Skeletal muscle tissue (tissue), 4 donors: Measurements from ENCODE around the gene KIF26B. TPM values are rescaled to one million over a fixed set of nuclear protein-coding genes. Genes with fewer than 3 reads are reported as not detected.
"Not testable (repeated sequence)": the region's sequence is repeated elsewhere in the genome, so short reads cannot be mapped to it uniquely, and the experiment has no call there.

ENCODE experiments used
- H3K27ac ChIP-seq: one replicate; pipeline ENCODE4 v1.7.0; 2013; ENCODE audit warnings: mild to moderate bottlenecking, low read depth, low read length, inconsistent platforms
- H3K27me3 ChIP-seq, 3 donors: one replicate each; pipeline ENCODE4 v1.7.0; 2013; ENCODE audit warnings: low read length in 3 of 3; ENCODE audit not compliant: control insufficient read depth in 3 of 3, insufficient read depth in 3 of 3
- H3K36me3 ChIP-seq, 3 donors: one replicate each; pipeline ENCODE4 v1.7.0; 2013; ENCODE audit warnings: low read length in 3 of 3; ENCODE audit not compliant: control insufficient read depth in 3 of 3, insufficient read depth in 3 of 3
- H3K4me1 ChIP-seq, 3 donors: one replicate each; pipeline ENCODE4 v1.7.0; 2013; ENCODE audit warnings: low read length in 3 of 3, mild to moderate bottlenecking in 3 of 3; ENCODE audit not compliant: control insufficient read depth in 3 of 3, insufficient read depth in 3 of 3
- H3K4me3 ChIP-seq, 3 donors: one replicate each; pipeline ENCODE4 v1.7.0; 2013; ENCODE audit warnings: low read length in 3 of 3
- H3K9ac ChIP-seq, 3 donors: one replicate each; pipeline ENCODE4 v1.7.0; 2013; ENCODE audit warnings: low read length in 3 of 3, mild to moderate bottlenecking in 3 of 3, moderate library complexity in 2 of 3, low read depth in 1 of 3
- H3K9me3 ChIP-seq, 3 donors: one replicate each; pipeline ENCODE4 v1.7.0; 2013; ENCODE audit warnings: low read length in 3 of 3; ENCODE audit not compliant: control insufficient read depth in 3 of 3
- total RNA-seq: library from RNA; depleted of rRNA; stranded (reverse); fragments of >200 nt; gene quantifications from one replicate; pipeline ENCODE4 v1.2.3, GENCODE V29; 2014
- donor health status: Osteomylitis.

Gene KIF26B
- total RNA-seq, 1 donor from 2014 or later = 0.52 TPM

DNA sequence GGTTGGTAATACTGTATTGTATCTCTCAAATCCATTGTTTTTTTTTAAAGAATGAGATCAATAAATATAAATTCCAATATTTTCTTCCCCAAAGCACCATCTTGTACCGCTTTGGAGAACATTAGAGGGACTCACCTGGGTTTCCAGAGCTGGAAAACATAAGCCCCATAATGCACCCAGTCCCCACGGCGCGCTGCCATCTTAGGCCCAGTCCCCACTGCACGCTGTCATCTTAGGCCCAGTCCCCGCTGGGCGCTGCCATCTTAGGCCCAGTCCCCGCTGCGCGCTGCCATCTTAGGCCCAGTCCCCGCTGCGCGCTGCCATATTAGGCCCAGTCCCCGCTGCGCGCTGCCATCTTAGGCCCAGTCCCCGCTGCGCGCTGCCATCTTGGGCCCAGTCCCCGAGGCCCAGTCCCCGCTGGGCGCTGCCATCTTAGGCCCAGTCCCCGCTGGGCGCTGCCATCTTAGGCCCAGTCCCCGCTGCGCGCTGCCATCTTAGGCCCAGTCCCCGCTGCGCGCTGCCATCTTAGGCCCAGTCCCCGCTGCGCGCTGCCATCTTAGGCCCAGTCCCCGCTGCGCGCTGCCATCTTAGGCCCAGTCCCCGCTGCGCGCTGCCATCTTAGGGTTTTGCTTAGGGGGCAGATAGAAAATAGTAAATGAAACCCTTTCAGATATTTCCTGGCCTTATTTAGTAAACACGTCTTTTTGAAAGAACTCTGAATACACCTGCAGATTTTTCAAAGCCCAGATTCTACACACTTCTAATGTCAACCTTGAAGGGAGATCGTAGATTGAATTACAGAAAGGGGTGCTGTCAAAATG, 518.3 kb downstream of the KIF26B start:
- H3K4me1 ChIP-seq, H3K9ac ChIP-seq, H3K36me3 ChIP-seq, H3K4me3 ChIP-seq, H3K9me3 ChIP-seq, H3K27ac ChIP-seq, H3K27me3 ChIP-seq: not testable (repeated sequence)

DNA sequence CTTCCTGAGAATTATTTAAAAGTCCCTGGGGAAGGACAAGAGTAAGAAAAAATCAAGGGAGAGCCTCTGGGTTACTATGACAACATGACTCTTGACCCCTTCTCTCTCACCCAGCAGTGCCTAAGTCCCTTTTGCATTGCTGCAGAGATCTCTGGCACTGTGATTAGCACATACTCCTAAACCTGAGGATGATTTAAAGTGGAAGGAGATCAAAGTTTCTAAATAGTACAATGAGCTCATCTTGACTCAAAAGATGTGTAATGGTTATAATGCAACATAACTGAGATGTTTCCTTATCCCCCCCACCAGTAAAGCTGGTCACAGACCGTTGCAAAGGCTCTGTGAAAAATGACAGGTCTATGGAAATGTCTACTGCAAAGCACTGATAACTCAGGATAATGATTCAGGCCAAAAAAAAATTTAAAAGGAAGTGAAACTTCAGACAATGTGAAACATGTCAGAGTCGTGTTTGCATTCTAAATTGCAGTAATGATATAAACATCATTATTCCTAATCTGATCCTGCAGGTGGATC, 519.2 kb downstream of the KIF26B start:
- Histone ChIP-seq H3K27me3 (no peaks in the 10 kb centered on the region), H3K9me3 (no peaks in the 10 kb centered on the region), H3K27ac (no peak overlapping the region), H3K36me3 (no peaks in the 10 kb centered on the region), H3K9ac (no peak overlapping the region), H3K4me3 (no peak overlapping the region), H3K4me1 (no peaks in the 10 kb centered on the region)

DNA sequence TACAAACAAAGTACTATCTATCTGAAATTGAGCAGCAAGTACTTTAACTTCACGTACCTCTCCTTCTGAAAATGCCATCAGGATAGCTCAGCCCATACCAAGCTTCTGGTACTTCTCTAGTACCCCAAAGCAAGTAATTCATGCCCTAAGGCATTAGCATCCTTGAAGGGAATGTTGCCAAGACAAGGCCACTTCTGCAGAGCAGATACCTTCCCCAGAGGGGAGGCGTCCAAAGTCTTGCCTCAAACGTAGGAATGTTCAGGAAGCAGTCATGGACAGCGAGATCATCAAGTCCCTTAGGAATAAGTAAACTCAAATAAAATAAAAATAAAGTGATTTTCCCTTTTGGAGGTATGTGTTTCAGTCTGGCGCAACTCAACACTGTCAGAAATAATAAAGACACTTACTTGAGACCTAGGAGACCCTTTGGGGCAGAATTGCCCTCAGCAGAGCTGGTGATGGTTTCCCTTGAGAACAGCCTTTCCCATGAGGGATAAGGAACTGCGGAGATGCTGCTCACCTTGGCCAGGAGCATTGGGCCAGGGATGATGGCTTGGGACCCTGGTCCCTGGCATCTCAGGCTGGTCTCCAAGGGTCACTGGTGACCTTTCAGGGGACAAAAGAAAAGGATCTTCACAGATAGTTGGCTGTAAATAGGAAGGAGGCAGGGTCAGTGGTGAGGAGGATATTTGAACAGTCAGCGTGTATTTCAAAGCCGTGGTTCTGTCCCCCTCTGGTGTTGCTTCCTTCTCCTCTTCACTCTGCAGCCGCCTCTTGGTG, 522.9 kb downstream of the KIF26B start:
- no peak overlapping the region for H3K4me3 ChIP-seq
- no peaks in the 10 kb centered on the region for H3K4me1 ChIP-seq
- H3K36me3 ChIP-seq = no peaks in the 10 kb centered on the region
- H3K27me3 ChIP-seq = no peaks in the 10 kb centered on the region
- no peak overlapping the region for H3K9ac ChIP-seq
- peaks cover 0 to 2% (median 0%) of the 10 kb centered on the region in 3 donors for H3K9me3 ChIP-seq
- H3K27ac ChIP-seq = no peak overlapping the region

DNA sequence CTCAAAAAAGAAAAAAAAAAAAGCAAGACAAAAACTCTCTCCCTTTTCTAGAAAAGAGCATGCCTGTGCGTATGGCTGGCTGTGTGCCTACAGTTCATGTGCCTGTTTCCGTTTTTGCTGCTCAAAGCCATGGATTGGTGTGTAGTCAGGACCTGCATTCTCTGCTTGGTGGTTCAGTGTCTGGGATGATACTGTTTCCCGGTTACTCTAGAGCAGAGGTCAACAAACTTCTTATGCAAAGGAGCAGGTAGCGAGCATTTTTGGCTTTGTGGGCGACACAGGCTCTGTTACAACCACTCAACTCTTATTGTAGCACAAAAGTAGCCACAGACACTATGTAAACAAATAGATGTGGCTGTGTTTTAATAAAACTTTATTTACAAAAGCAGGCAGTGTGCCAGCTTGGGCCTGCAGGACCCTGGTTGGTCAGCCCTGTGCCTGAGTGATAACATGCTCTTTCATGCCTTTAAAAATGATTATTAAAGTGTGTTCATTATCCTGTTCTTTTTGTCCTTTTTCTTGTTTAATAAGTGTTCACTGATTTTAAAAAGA, 524.2 kb downstream of the KIF26B start:
- Histone ChIP-seq H3K27ac (no peak overlapping the region), H3K4me1 (peaks cover 1 to 7% (median 6%) of the 10 kb centered on the region in 3 donors), H3K36me3 (no peaks in the 10 kb centered on the region), H3K9ac (no peak overlapping the region), H3K4me3 (no peak overlapping the region), H3K27me3 (no peaks in the 10 kb centered on the region), H3K9me3 (peaks cover 0 to 2% (median 0%) of the 10 kb centered on the region in 3 donors)

DNA sequence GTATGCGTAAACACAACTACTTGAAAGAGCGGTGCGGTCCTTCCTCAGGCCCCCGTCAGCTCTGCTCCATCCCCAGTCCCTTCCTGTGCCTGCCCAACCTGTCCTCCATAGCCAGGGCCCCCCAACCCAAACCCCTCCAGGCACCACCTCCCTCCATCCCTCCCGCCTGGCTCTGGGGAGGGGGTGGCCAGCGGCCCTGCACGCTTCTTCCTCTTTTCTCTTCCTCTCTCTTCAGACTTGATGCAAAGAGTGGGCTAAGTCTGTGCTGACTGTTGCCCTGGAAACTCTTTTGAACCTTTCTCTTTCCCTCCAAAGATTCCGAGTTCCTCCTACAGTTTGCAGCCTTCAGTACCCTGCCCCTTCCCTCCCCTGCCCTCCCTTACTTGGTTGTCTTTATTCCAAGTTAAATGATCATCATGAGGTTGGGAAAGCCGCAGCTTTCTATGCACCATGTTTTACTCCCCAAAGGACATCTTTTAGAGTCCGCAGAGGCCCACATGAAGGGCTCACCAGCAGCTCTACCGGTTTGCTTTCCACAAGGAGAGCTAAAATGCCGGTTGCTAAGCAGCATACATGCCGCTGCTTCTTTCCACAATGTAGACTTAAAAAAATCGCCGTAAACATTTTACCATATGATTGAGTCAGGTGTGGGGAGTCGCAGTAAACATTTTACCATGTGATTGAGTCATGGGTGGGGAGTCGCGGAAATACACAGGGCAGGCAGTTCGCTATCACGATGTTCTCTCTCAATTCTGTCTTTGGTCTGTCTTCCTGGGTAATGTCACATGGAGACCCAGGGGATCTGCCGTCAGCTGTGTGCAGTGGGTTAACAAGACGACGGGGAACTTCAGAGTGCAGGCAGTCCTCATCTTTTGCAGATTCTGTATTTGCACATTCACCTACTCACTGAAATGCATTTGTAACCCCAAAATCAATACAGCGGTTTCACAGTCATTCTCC, 525.3 kb downstream of the KIF26B start:
- no peak overlapping the region for H3K9ac ChIP-seq
- H3K36me3 ChIP-seq = no peaks in the 10 kb centered on the region
- no peaks in the 10 kb centered on the region for H3K27me3 ChIP-seq
- H3K9me3 ChIP-seq = peaks cover 0 to 2% (median 0%) of the 10 kb centered on the region in 3 donors
- H3K4me3 ChIP-seq = no peak overlapping the region
- H3K4me1 ChIP-seq = peaks cover 3 to 7% (median 6%) of the 10 kb centered on the region in 3 donors
- no peak overlapping the region for H3K27ac ChIP-seq

DNA sequence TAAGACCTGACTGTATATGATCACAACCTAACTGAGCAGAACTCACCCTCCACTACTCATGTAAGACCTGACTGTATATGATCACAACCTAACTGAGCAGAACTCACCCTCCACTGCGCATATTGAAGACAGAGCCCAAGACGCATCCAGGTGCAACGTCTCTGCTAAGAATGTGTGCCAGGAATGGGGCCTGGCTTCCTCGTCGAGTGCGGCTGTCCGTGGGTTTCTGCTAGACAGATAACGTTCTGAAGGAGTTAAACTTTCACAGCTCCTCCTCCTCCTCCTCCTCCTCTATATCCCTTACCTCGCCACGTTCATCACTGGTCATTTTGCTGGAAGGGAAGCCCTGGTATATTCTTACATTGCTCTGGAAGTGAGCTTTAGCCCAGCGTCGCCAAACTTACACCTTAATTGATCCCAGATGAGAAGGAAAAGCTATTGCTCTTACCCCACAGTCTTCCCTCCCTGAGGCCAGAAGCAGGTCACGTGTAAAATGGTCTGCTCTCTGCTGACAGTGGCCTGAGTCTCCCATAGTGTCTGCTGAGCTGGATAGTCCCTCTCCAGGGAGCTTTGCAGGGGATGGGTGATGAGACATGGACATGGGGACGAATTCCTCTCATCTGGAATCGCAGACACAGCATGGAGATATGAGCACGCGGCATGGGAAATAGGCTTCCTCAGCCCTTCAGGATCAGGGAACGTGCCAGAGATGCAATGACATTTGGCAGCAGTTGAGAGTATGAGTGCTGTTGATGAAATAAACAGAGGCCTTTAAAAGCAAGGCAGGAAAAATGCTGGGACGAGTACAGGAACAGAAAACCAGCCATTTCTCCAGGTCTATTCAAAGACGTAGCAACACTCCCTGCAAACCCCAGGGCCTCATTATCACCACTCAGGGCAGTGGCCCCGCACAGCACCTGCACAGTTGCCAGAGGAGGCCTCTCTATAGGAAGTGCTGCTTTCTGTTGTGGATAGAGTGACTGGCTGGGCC, 528.1 kb downstream of the KIF26B start:
- Histone ChIP-seq H3K4me1 (peaks cover 3 to 7% (median 6%) of the 10 kb centered on the region in 3 donors), H3K27me3 (peaks cover 0 to 2% (median 0%) of the 10 kb centered on the region in 3 donors), H3K9me3 (peaks cover 0 to 2% (median 0%) of the 10 kb centered on the region in 3 donors), H3K27ac (no peak overlapping the region), H3K4me3 (no peak overlapping the region), H3K36me3 (no peaks in the 10 kb centered on the region), H3K9ac (no peak overlapping the region)

DNA sequence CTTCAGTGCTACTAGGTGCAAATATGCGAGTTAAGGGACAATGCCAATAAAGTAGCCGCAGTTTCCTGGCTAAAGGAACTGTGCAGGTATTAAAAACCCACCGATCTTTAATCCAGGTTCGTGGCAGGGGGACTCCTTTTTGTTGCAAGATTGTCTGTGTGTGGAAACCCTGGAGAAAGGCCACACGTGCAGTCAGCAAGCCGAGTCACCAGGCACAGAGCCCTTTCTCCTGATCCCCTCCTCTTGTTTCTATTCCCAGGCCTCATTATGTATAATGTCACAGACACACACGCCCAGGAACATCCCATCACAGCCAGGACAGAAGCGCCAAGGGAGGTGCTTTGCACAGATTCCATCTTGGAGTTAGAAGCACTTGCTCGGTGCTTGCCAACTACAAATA, 528.9 kb downstream of the KIF26B start:
- Histone ChIP-seq H3K4me3 (no peak overlapping the region), H3K27me3 (peaks cover 0 to 5% (median 0%) of the 10 kb centered on the region in 3 donors), H3K9me3 (peaks cover 0 to 2% (median 0%) of the 10 kb centered on the region in 3 donors), H3K9ac (no peak overlapping the region), H3K36me3 (no peaks in the 10 kb centered on the region), H3K4me1 (peaks cover 3 to 7% (median 6%) of the 10 kb centered on the region in 3 donors), H3K27ac (no peak overlapping the region)

DNA sequence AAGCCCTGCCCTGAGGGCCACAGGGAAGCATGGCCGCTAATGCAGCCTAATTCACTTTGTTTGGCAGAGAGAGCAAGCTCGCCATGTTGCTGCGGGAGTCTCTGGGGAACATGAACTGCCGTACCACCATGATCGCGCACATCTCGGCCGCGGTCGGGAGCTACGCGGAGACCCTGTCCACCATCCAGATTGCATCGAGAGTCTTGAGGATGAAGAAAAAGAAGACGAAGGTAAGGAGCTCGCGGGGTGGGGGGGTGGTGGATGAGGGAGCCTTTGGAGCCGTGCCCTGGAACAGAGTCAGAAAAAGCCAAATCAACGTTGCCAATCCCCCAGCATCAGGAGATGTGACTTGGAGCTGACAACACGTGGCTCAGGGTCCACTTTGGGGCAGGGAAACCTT, 529.4 kb downstream of the KIF26B start:
- peaks cover 0 to 5% (median 0%) of the 10 kb centered on the region in 3 donors for H3K27me3 ChIP-seq
- H3K36me3 ChIP-seq = no peaks in the 10 kb centered on the region
- no peak overlapping the region for H3K27ac ChIP-seq
- H3K4me3 ChIP-seq = no peak overlapping the region
- peaks cover 3 to 7% (median 6%) of the 10 kb centered on the region in 3 donors for H3K4me1 ChIP-seq
- H3K9ac ChIP-seq = no peak overlapping the region
- H3K9me3 ChIP-seq = peaks cover 0 to 2% (median 0%) of the 10 kb centered on the region in 3 donors
